K562 (cell line): ENCODE data around the gene ANKRD65. TPM values are rescaled to one million over a fixed set of nuclear protein-coding genes. Genes with fewer than 3 reads are reported as not detected.

Source experiments
- ATAC-seq: fragments of 200-7000 bp; cut with Tn5 transposase; 3 replicates; pipeline ENCODE4 v1.9.1; 2020; ENCODE audit warnings: moderate library complexity
- BruUV-seq: library from RNA; stranded (reverse); fragments of 400-500 nt; replicated peaks from 2 replicates; lab custom pipeline; 2021; lab: Mats Ljungman, UMichigan
- CTCF ChIA-PET: fragments of 300-600 bp; formaldehyde crosslinking; extraction: SDS; loops from one replicate; lab custom pipeline; 2021; ENCODE audit warnings: low intra/inter-chr PET ratio; lab: Yijun Ruan, JAX
- POLR2A ChIA-PET: fragments of 300-600, 350-650 bp; sonication (Branson Sonifier 250); formaldehyde crosslinking; extraction: SDS; loops from one replicate; lab custom pipeline; 2021; ENCODE audit warnings: antibody characterized with exemption, inconsistent platforms; lab: Yijun Ruan, JAX
- DNase-seq, 4 experiments: peaks; one replicate each; pipeline versions ENCODE4 v3.0.0 to v3.0.0-alpha.2; 2011 to 2018; ENCODE audit warnings: low spot score in 3 of 4, mixed read lengths in 3 of 4; ENCODE audit errors: extremely low read depth in 1 of 4
- FAIRE-seq: peaks from 2 replicates; lab custom pipeline; 2011; peaks lifted over from hg19 to GRCh38; lab: Jason Lieb, UNC
- H2AFZ ChIP-seq: 2 replicates; pipeline ENCODE4 v1.6.0; 2011; ENCODE audit warnings: low read depth, low read length, control low read depth, inconsistent platforms
- H3K27ac ChIP-seq: fragments of 200-600 bp; 3 replicates; pipeline ENCODE4 v1.8.0; 2011; ENCODE audit warnings: low read depth, mild to moderate bottlenecking, control low read depth, inconsistent platforms, low read length, moderate library complexity, mixed read lengths; ENCODE audit errors: extremely low read depth
- H3K27me3 ChIP-seq, 2 experiments: fragments of 300-600 bp in 1 of 2; 2 replicates in 1 of 2; 3 replicates in 1 of 2; pipeline versions ENCODE4 v1.6.0 to v1.8.0; 2011; ENCODE audit warnings: inconsistent platforms in 2 of 2, low read length in 2 of 2, mild to moderate bottlenecking in 1 of 2, mixed read lengths in 1 of 2, moderate library complexity in 1 of 2; ENCODE audit not compliant: control insufficient read depth in 2 of 2, insufficient read depth in 2 of 2
- H3K36me3 ChIP-seq: fragments of 300-600 bp; 3 replicates; pipeline ENCODE4 v1.8.0; 2011; ENCODE audit warnings: mild to moderate bottlenecking, low read length, inconsistent platforms; ENCODE audit not compliant: control insufficient read depth, insufficient read depth
- H3K4me1 ChIP-seq, 2 experiments: fragments of 200-600 bp in 1 of 2; replicated peaks in 1 of 2; 2 replicates in 1 of 2; 3 replicates in 1 of 2; pipeline versions ENCODE4 v1.5.1 to v1.8.0; 2011; ENCODE audit warnings: inconsistent platforms in 2 of 2, low read length in 2 of 2, mild to moderate bottlenecking in 1 of 2, mixed read lengths in 1 of 2, moderate library complexity in 1 of 2; ENCODE audit not compliant: control insufficient read depth in 2 of 2, insufficient read depth in 2 of 2
- H3K4me2 ChIP-seq: 2 replicates; pipeline ENCODE4 v1.6.1; 2011; ENCODE audit warnings: low read length, control low read depth, inconsistent platforms, mixed read lengths; ENCODE audit not compliant: insufficient read depth
- H3K4me3 ChIP-seq: fragments of 200-600 bp; sonication (generic), shearing (Covaris generic); 2 replicates; pipeline ENCODE4 v1.5.1; 2016; ENCODE audit warnings: control low read depth, inconsistent platforms
- H3K79me2 ChIP-seq: fragments of 200-600 bp; 3 replicates; pipeline ENCODE4 v1.8.0; 2011; ENCODE audit warnings: low read length, inconsistent platforms; ENCODE audit not compliant: control insufficient read depth, insufficient read depth
- H3K9ac ChIP-seq, 2 experiments: 2 replicates each; pipeline versions ENCODE4 v1.6.0 to v1.6.1; 2011; ENCODE audit warnings: low read depth in 2 of 2, low read length in 2 of 2, control low read depth in 1 of 2, inconsistent platforms in 1 of 2, mild to moderate bottlenecking in 1 of 2, mixed read lengths in 1 of 2; ENCODE audit not compliant: insufficient read depth in 1 of 2
- H3K9me1 ChIP-seq: one replicate; pipeline ENCODE4 v1.6.0; 2011; ENCODE audit warnings: inconsistent platforms, mild to moderate bottlenecking, low read length, moderate library complexity; ENCODE audit not compliant: control insufficient read depth, insufficient read depth
- H3K9me3 ChIP-seq: replicated peaks from 2 replicates; pipeline ENCODE4 v1.5.1; 2011; ENCODE audit warnings: low read depth, low read length, inconsistent platforms; ENCODE audit not compliant: control insufficient read depth, insufficient read depth
- H4K20me1 ChIP-seq: replicated peaks from 2 replicates; pipeline ENCODE4 v1.6.1; 2011; ENCODE audit warnings: low read length, inconsistent platforms, mixed read lengths; ENCODE audit not compliant: control insufficient read depth, insufficient read depth
- MCM5 ChIP-seq: fragments of 450-650 bp; IDR thresholded peaks from 2 replicates; pipeline ENCODE4 v1.6.1; 2016; ENCODE audit warnings: low read depth
- WGBS: fragments of 100-300 bp; shearing (Covaris generic); methylation state at CpG from one replicate; pipeline ENCODE4 v1.1.6; 2016; ENCODE audit warnings: low coverage, mixed read lengths; ENCODE audit not compliant: insufficient coverage; ENCODE audit errors: missing lambda C conversion rate; 5-methylcytosine and 5-hydroxymethylcytosine counted together
- in situ Hi-C: fragments of 300-500 bp; cut with MboI; formaldehyde crosslinking; loops from 4 replicates; pipeline ENCODE4 v1.15.0; 2018; ENCODE audit warnings: inconsistent platforms, mixed read lengths
- intact Hi-C: fragments of 100-400 bp; cut with micrococcal nuclease; formaldehyde crosslinking; loops from 2 replicates; pipeline ENCODE4 v1.14.2; 2022
- polyA plus RNA-seq, 8 experiments: library from polyadenylated mRNA; depleted of rRNA in 4 of 8; stranded (reverse) in 5 of 8; unstranded in 3 of 8; fragments of >200 nt; fragmentation: Nextera tagmentation in 2 of 8; fragmentation: Illumina TruSeq in 1 of 8; extraction: Ambion mirVana in 2 of 8; extraction: Trizol in 1 of 8; gene quantifications; 2 replicates each; pipeline versions ENCODE4 v1.2.1 to v1.2.3, GENCODE V29; 2011 to 2014; ENCODE audit warnings: inconsistent platforms in 1 of 8, missing spikeins in 1 of 8
- total RNA-seq, 7 experiments: library from RNA; depleted of rRNA in 6 of 7; stranded (reverse); fragments of >200 nt in 6 of 7; fragmentation: Illumina TruSeq in 2 of 7; extraction: Trizol in 2 of 7; gene quantifications; 2 replicates each; pipeline versions ENCODE4 v1.2.1 to v1.2.3, GENCODE V29; 2011 to 2021; ENCODE audit warnings: low replicate concordance in 1 of 7
- TF ChIP-seq, protein P1 (sequence below): IDR thresholded peaks from 2 replicates; pipeline ENCODE4 v1.6.1; 2014; ENCODE audit warnings: antibody characterized with exemption

The ANKRD65 gene
- total and polyA plus RNA-seq, 9 of the 15 experiments (the other 6 are each of a cell fraction or from before 2014, with no cell fraction given): not detected

DNA sequence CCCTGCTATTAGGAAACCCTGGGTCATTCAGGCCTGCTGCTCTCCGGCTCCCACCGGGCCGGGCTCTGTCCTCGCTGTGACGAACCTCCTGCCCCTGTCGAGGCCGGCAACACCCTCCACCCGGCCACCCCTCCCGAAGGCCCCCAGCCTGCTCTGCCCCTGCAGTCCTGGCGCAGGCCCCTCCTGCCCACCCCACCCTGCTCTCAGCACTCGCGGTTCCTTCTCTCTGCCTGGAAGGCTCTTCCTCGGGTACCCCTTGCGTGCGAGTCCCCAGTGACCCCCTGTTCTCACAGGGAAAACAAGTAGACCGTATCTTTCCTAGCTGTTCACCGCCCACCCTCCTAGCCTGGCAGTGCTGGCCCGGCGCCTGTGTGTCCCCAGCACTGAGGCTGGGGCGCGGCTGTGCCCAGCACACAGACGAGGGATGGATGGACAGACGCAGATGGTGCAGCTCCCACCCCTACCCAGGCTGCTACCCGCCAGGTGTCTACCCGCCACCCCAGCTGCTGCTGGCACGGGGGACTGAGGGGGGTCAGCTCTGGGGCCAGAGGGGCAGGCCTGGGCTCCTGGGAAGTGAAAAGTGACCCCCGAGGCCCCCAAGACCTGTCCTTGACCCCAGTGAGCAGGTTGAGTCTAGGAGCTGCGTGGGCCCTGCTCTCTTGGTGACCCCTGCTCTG lies 11.3 kb upstream of the ANKRD65 start:
- no peaks in the 10 kb centered on the region for H3K36me3 ChIP-seq
- no peak overlapping the region for H3K4me3 ChIP-seq
- no peak for FAIRE-seq
- 85% methylated on average over 23 of the region's 28 CpGs for WGBS
- in situ Hi-C loops: no loop called here
- peaks cover 45 to 85% of the 10 kb centered on the region in 2 experiments for H3K4me1 ChIP-seq
- no peaks in the 10 kb centered on the region for H4K20me1 ChIP-seq
- H3K9me1 ChIP-seq: no peaks in the 10 kb centered on the region
- H3K79me2 ChIP-seq: no peaks in the 10 kb centered on the region; the same call in 2 of the 3 replicates
- no TSS peak for BruUV-seq
- TF ChIP-seq MCM5: no peak
- TF ChIP-seq, protein P1, sequence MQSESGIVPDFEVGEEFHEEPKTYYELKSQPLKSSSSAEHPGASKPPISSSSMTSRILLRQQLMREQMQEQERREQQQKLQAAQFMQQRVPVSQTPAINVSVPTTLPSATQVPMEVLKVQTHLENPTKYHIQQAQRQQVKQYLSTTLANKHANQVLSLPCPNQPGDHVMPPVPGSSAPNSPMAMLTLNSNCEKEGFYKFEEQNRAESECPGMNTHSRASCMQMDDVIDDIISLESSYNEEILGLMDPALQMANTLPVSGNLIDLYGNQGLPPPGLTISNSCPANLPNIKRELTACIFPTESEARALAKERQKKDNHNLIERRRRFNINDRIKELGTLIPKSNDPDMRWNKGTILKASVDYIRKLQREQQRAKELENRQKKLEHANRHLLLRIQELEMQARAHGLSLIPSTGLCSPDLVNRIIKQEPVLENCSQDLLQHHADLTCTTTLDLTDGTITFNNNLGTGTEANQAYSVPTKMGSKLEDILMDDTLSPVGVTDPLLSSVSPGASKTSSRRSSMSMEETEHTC: 0 out of 2 replicates have a peak, but pooled peaks have one; percentile 8
- TF ChIP-seq, all 486 proteins: peak for 1
- Histone ChIP-seq H3K9ac (peak overlapping the region in 1 of 2 experiments; percentile 90; a peak in 3 of 4 replicates), H3K27ac (peak overlapping the region; percentile 57; the same call in 1 of the 3 replicates), H3K9me3 (no peaks in the 10 kb centered on the region), H2AFZ (no peak overlapping the region), H3K27me3 (no peaks in the 10 kb centered on the region), H3K4me2 (no peak overlapping the region)
- DNase-seq: no peak
- no peak for ATAC-seq
- intact Hi-C loops: no loop called here
- ChIA-PET POLR2A (interaction anchor here (0.5 to 0.9 kb wide), 2 partner anchors 26 to 144 kb away, joined by 3 to 6 read pairs; no protein-coding TSS in a partner anchor), CTCF (interaction anchor here (0.6 kb wide), 1 partner anchor 33 kb away, joined by 3 read pairs; no protein-coding TSS in a partner anchor)
